Stimulated activated CD8-positive, alpha-beta memory T cell treated with anti-CD3 and anti-CD28 coated beads, Interleukin-15, amount 100 ng/mL, for 48 hours (primary cell): ENCODE measurements around the gene HYAL2.

ENCODE experiments used
- DNase-seq, 2 donors: peaks; one replicate each; pipeline ENCODE4 v3.0.0-alpha.2; 2020; ENCODE audit warnings: low read depth in 2 of 2

Gene HYAL2

GRCh38 chr3:50350527-50351322, 28.2 kb upstream of the HYAL2 start, which contains the start of the genes CYB561D2 and NPRL2:
CYB561D2 (plus strand) TSS chr3:50350862; CDS start chr3:50351434, 572 bp downstream.
NPRL2 (minus strand) TSS chr3:50350775; CDS start chr3:50350652, 123 bp downstream.
- peak; percentile 99 to 100 for DNase-seq

- no peak for DNase-seq
Measured at GRCh38 chr3:50350213-50350526, 27.6 kb upstream of the HYAL2 start.

- peak; percentile 51 for DNase-seq
Measured at GRCh38 chr3:50347187-50347813, 24.8 kb upstream of the HYAL2 start.

- peak; percentile 64 to 66 for DNase-seq
Measured at GRCh38 chr3:50345586-50346234, 23.2 kb upstream of the HYAL2 start, which contains the start of gene ZMYND10. ZMYND10 (minus strand) TSS chr3:50345732; CDS start chr3:50345579, 153 bp downstream.

GRCh38 chr3:50345008-50345407, 22.5 kb upstream of the HYAL2 start:
- DNase-seq, result no peak

- DNase-seq, result no peak
Measured at GRCh38 chr3:50342813-50343633, 20.5 kb upstream of the HYAL2 start.

- no peak for DNase-seq
Measured at GRCh38 chr3:50341996-50342650, 19.6 kb upstream of the HYAL2 start.

GRCh38 chr3:50341537-50341936, 19.0 kb upstream of the HYAL2 start:
- no peak for DNase-seq

- peak; percentile 69 to 77 for DNase-seq
Measured at GRCh38 chr3:50340448-50341329, 18.1 kb upstream of the HYAL2 start, which contains the start of gene RASSF1. RASSF1 (minus strand) TSS chr3:50340836; CDS start chr3:50340805, 31 bp downstream.

- DNase-seq, result no peak
Measured at GRCh38 chr3:50340147-50340447, 17.6 kb upstream of the HYAL2 start.

GRCh38 chr3:50339485-50340146, 17.1 kb upstream of the HYAL2 start:
- no peak for DNase-seq

- no peak for DNase-seq
Measured at GRCh38 chr3:50338965-50339364, 16.4 kb upstream of the HYAL2 start.

GRCh38 chr3:50337175-50337861, 14.8 kb upstream of the HYAL2 start:
- DNase-seq, result peak; percentile 98 to 99

GRCh38 chr3:50336452-50337174, 14.1 kb upstream of the HYAL2 start:
- peak in 1 of 2 donors; percentile 47 for DNase-seq

- DNase-seq, result no peak
Measured at GRCh38 chr3:50334339-50335075, 12.0 kb upstream of the HYAL2 start.

- no peak for DNase-seq
Measured at GRCh38 chr3:50333744-50334328, 11.3 kb upstream of the HYAL2 start.

GRCh38 chr3:50331364-50331907, 8.9 kb upstream of the HYAL2 start:
- no peak for DNase-seq
